Gastrocnemius medialis (tissue), 4 donors: ENCODE results near the gene SREBF2. TPM values are rescaled to one million over a fixed set of nuclear protein-coding genes. Genes with fewer than 3 reads are reported as not detected.
A peak's percentile ranks its signal among the peaks of the same experiment; 100 is the strongest.

ENCODE experiments used
- ATAC-seq, 2 donors: fragments of 150-250 bp; one replicate each; pipeline ENCODE4 v1.9.1; 2016
- DNase-seq, 2 donors: peaks; one replicate each; pipeline ENCODE4 v3.0.0-alpha.2; 2019
- H3K27ac ChIP-seq, 4 donors: fragments of 200-600 bp; sonication (generic); 1 replicate in 1 of 4; 2 replicates in 3 of 4; pipeline ENCODE4 v1.5.1; 2016 to 2018; ENCODE audit warnings: mild to moderate bottlenecking in 2 of 4, moderate library complexity in 1 of 4
- H3K27me3 ChIP-seq, 3 donors: fragments of 200-600 bp; sonication (generic) in 2 of 3; 1 replicate in 1 of 3; 2 replicates in 2 of 3; pipeline versions ENCODE4 v1.5.1 to v1.6.0; 2016 to 2019; ENCODE audit warnings: mild to moderate bottlenecking in 1 of 3, moderate library complexity in 1 of 3
- H3K36me3 ChIP-seq, 2 donors: fragments of 200-600 bp; sonication (generic) in 1 of 2; one replicate each; pipeline ENCODE4 v1.5.1; 2017 to 2018
- H3K4me1 ChIP-seq, 2 donors: fragments of 200-600 bp; sonication (generic) in 1 of 2; one replicate each; pipeline ENCODE4 v1.5.1; 2016 to 2017; ENCODE audit warnings: mild to moderate bottlenecking in 2 of 2
- H3K4me3 ChIP-seq, 4 donors: fragments of 200-600 bp; sonication (generic) in 3 of 4; 1 replicate in 1 of 4; 2 replicates in 3 of 4; pipeline ENCODE4 v1.5.1; 2016 to 2019; ENCODE audit warnings: mild to moderate bottlenecking in 2 of 4
- H3K9me3 ChIP-seq, 3 donors: fragments of 200-600 bp; sonication (generic) in 2 of 3; 1 replicate in 1 of 3; 2 replicates in 2 of 3; pipeline ENCODE4 v1.5.1; 2016 to 2019
- CTCF ChIP-seq, 5 experiments: fragments of 450-650 bp in 3 of 5; fragments of 200-600 bp in 2 of 5; sonication (generic) in 2 of 5; IDR thresholded peaks in 4 of 5; conservative IDR thresholded peaks in 1 of 5; 1 replicate in 4 of 5; 2 replicates in 1 of 5; pipeline ENCODE4 v1.5.1; 2016 to 2019; ENCODE audit warnings: antibody characterized with exemption in 5 of 5, mild to moderate bottlenecking in 3 of 5, moderate library complexity in 3 of 5
- POLR2A ChIP-seq, 2 donors: fragments of 450-650 bp; IDR thresholded peaks; one replicate each; pipeline ENCODE4 v1.6.1; 2017; ENCODE audit warnings: antibody characterized with exemption in 2 of 2, mild to moderate bottlenecking in 2 of 2, moderate library complexity in 2 of 2
- in situ Hi-C, 4 donors: fragments of 200-750 bp; cut with MboI; loops; one replicate each; pipeline versions ENCODE4 v1.15.0 to v1.8.0; 2017; ENCODE audit warnings: low sequenced_read_pairs in 4 of 4
- intact Hi-C: fragments of 100-400 bp; cut with DNase I; formaldehyde crosslinking; loops from one replicate; pipeline ENCODE4 v1.15.1; 2023; ENCODE audit warnings: low total_unique reads
- total RNA-seq, 4 donors: library from RNA; depleted of rRNA; stranded (reverse); fragments of >200 nt; gene quantifications; one replicate each; pipeline versions ENCODE4 v1.1.0 to v1.2.3, GENCODE V29; 2016

Gene SREBF2
- total RNA-seq, 4 donors from 2014 or later: 25.1 to 40.9 (median 36.1) TPM

DNA sequence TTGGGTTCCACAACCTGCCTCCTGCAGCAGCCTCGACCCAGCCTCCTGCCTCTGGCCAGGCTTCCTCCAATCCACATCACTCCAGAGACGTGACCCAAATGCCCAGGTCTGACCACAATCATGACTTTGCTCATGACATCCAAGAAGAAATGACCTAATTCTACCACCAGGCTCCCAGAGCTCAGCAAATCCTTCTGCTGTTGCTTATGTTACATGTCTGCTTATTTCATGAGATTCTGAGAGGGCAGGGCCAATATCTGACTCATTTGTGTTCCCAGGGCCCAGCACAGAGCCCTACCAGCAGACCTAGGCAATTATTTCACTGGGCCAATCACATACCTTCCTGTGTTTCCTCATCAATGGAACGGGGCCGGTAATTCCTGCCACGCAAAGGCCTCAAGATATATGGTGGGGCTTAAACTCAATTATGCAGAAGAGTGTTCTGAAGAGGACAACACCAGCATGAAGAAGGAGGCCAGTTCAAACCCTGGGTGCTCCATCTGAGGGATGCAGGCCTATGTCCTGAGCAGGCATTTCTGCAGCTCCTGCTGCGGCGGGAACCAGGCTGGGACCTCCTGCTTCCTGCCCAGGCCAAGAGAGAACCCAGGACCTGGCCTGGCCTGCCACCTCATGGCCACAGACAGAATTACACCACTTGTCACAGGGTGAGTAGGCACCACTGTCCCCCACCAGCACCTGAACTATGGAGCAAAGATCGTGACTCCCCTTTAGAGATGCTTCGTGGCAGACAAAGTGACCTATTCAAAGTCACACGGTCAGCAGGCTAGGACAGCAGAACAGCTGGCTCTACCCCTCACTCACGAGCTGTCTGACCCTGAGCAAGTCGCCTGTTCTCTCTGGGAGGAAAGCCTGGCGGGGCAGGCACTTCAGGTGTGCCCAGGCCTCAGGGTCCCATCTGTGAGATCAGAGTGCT, 108.2 kb downstream of the SREBF2 start:
- Histone ChIP-seq H3K27ac (peak overlapping the region in 3 of 4 donors; percentile 29 to 57 (median 39)), H3K9me3 (no peaks in the 10 kb centered on the region), H3K36me3 (no peaks in the 10 kb centered on the region), H3K4me1 (peaks cover 3 to 33% of the 10 kb centered on the region in 2 donors), H3K4me3 (no peak overlapping the region), H3K27me3 (no peaks in the 10 kb centered on the region)
- in situ Hi-C loops (loop anchor here (5.0 to 10.0 kb wide), 5 partner anchors 109 to 246 kb away; partner anchors contain the start of genes MEI1 (in 4 of the 4) and SREBF2 (in 1 of the 4)), intact Hi-C loops (loop anchor here (1.0 kb wide), 3 partner anchors 119 to 244 kb away; no protein-coding TSS in a partner anchor)
- peak; percentile 63 to 79 for ATAC-seq
- TF ChIP-seq POLR2A (IDR thresholded peaks at IDR 0.05): no peak
- TF ChIP-seq CTCF (IDR thresholded peaks at IDR 0.05 in 4 of 5, conservative IDR thresholded peaks at IDR 0.05 in 1 of 5): peak; percentile 94 to 98 (median 97)
- DNase-seq: peak; percentile 61 to 81

GRCh38 chr22:41943661-41944209, 110.8 kb downstream of the SREBF2 start:
- Histone ChIP-seq H3K4me3 (peak overlapping the region in 1 of 4 donors; percentile 15), H3K27ac (peak overlapping the region in 3 of 4 donors; percentile 63 to 71 (median 63)), H3K27me3 (no peaks in the 10 kb centered on the region), H3K36me3 (no peaks in the 10 kb centered on the region), H3K9me3 (no peaks in the 10 kb centered on the region), H3K4me1 (peaks cover 2 to 33% of the 10 kb centered on the region in 2 donors)
- peak; percentile 23 to 37 for ATAC-seq
- intact Hi-C loops: no loop called here
- in situ Hi-C loops: loop anchor here (5.0 to 10.0 kb wide), 5 partner anchors 111 to 249 kb away; partner anchors contain the start of genes MEI1 (in 4 of the 4) and SREBF2 (in 1 of the 4)
- no peak for DNase-seq
- TF ChIP-seq POLR2A (IDR thresholded peaks at IDR 0.05) (peak in 1 of 2 donors; percentile 4), CTCF (IDR thresholded peaks at IDR 0.05 in 4 of 5, conservative IDR thresholded peaks at IDR 0.05 in 1 of 5) (no peak)

GRCh38 chr22:41946629-41947423, 113.9 kb downstream of the SREBF2 start, which contains the start of gene CENPM:
CENPM (minus strand) TSS chr22:41947152; CDS start chr22:41947076, 76 bp downstream.
- ATAC-seq: peak; percentile 95 to 98
- TF ChIP-seq POLR2A (IDR thresholded peaks at IDR 0.05) (no peak), CTCF (IDR thresholded peaks at IDR 0.05 in 4 of 5, conservative IDR thresholded peaks at IDR 0.05 in 1 of 5) (peak in 1 of 5 experiments; percentile 12)
- H3K27ac ChIP-seq: peak within 1 kb of the TSS; percentile 61 to 77 (median 68)
- peak; percentile 80 to 88 for DNase-seq
- H3K4me1 ChIP-seq: peaks cover 0 to 14% of the 10 kb centered on the region in 2 donors
- H3K4me3 ChIP-seq: peak within 1 kb of the TSS; percentile 61 to 83 (median 80)
- no peaks in the 10 kb centered on the region for H3K9me3 ChIP-seq
- peaks cover 0 to 1% (median 0%) of the 10 kb centered on the region in 3 donors for H3K27me3 ChIP-seq
- in situ Hi-C loops (loop anchor here in 2 of 4 donors (10.0 kb wide), 2 partner anchors 122 to 252 kb away; partner anchors contain the start of gene MEI1 (in 1 of the 2)), intact Hi-C loops (loop anchor here (2.0 kb wide), 2 partner anchors 124 to 422 kb away; partner anchors contain the start of gene NAGA)
- H3K36me3 ChIP-seq: no peaks in the 10 kb centered on the region
